SKM-1 (cell line): ENCODE data around the gene CFTR.
A peak's percentile ranks its signal among the peaks of the same experiment; 100 is the strongest.
"Not testable (repeated sequence)": the region's sequence is repeated elsewhere in the genome, so short reads cannot be mapped to it uniquely, and the experiment has no call there.

ENCODE experiments used
- DNase-seq: peaks from one replicate; lab custom pipeline; 2025; ENCODE audit not compliant: unreplicated experiment; lab: John Stamatoyannopoulos, UW

Gene CFTR

DNA sequence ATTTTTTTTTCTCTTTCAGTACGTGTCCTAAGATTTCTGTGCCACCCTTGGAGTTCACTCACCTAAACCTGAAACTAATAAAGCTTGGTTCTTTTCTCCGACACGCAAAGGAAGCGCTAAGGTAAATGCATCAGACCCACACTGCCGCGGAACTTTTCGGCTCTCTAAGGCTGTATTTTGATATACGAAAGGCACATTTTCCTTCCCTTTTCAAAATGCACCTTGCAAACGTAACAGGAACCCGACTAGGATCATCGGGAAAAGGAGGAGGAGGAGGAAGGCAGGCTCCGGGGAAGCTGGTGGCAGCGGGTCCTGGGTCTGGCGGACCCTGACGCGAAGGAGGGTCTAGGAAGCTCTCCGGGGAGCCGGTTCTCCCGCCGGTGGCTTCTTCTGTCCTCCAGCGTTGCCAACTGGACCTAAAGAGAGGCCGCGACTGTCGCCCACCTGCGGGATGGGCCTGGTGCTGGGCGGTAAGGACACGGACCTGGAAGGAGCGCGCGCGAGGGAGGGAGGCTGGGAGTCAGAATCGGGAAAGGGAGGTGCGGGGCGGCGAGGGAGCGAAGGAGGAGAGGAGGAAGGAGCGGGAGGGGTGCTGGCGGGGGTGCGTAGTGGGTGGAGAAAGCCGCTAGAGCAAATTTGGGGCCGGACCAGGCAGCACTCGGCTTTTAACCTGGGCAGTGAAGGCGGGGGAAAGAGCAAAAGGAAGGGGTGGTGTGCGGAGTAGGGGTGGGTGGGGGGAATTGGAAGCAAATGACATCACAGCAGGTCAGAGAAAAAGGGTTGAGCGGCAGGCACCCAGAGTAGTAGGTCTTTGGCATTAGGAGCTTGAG, at the start of gene CFTR:
TSS of gene CFTR (plus strand) at position 801 of the 830 bp plus-strand sequence. CDS start 70 bp downstream, outside the sequence.
- no peak for DNase-seq

DNA sequence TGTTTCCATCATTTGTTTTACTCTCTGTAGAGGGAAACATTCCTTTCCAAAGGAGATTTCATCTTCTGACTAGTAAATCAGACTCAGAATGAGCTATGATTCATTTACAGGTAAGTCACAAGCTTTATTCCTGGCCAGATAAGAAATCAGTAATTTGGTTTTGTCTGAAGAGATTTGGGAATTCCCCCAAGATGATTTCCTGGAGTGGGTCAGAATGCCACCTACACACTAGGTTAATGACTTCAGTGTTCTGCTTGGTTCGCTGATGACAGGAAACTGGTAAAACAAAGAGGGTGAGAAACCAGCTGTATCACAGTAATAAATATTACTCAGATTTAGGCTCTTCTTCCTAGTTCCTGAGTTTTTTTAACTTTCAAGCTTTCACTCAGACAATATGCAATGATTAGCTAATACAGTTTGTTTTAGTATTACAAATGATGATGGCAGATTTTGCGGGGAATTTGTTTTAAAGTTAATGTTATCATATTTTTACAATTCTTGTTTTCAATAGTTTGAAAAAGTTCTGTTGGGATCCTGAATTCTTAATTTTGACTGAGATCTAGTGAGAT, 44.3 kb upstream of the CFTR start:
- no peak for DNase-seq

DNA sequence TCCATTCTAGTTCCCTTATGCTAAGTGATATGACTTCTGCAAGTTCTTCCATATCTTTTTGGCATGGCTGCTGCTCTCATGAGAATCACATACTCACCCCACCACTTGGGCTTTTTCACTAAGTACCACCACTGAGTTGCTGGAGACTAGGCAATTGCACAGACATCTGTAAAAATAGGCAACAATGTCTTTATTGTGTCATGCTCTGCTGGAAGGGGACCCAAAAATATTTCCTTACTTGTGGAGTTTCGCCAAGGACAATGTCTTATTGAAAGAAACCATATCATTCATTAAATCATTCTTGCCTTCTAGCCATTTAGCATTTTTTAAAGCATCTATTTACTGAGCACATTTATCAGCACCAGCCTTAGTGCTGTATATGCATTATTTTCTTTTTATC, 35.2 kb upstream of the CFTR start:
- no peak for DNase-seq

DNA sequence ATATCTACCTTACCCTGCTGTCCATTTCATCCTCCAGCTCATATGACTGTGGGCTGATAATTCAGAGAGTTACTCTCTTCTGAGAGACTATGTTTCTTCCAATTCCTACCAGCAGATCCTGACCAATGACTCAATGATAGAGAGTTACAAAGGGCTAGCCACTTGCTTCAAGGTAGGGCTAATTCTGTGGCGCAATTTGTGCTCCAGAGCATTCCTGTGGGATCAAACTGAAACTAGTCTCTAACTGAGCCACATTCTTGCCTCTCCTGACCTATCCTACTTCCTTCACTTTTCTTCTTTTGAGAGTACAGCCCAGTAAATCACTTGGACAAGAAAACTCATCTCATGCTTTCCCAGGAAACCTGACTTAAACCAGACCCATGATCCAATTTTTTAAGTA, 34.6 kb upstream of the CFTR start:
- DNase-seq: no peak

GRCh38 chr7:117446220-117446815, 33.5 kb upstream of the CFTR start:
- no peak for DNase-seq

- DNase-seq: no peak
Measured at GRCh38 chr7:117448655-117449054, 31.2 kb upstream of the CFTR start.

DNA sequence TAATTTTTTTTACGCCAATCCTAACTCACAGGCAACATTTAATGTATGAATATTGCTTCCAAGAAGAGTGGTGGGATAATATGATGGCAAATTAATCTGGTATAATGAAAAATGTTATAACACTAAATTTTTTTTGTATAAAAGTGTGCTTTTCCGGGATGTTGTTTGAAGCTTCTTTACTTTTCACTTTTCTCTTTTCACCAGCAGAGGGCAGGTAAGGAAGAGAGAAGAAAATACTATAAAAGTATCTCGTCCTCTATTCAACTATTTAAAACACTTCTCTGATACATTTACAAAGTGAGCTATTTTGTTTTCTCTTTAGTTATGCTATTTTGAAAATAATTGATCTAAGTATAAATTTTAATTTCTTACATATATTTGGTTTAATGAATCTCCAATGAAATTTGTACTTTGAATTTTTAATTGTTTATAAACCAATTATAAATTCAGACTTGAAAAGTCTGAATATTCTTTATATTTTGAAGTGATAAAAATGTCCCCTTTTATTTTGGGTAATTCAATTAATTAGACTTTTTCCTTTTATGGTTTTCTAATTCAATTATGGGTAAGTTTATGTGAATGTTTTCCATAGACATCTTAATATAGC, 20.7 kb upstream of the CFTR start:
- DNase-seq: peak; percentile 27

DNA sequence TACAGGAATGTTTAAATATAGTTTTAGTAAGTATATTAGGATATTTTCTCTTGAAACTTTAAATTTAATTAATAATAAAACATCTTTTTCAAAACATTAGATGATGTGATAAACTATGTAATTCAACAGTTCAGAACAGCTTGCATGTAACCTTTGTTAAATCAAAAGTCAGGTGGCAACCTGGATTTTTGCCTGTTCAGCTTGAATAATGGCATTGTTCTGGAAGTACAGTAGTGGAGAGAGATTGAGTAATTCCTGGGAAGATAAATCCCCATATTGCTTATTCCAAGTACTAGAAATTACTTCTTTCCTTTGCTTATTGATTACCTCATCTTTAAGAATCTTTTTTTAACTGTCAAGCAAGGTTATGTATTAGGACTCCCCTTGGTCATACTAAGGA, 20.1 kb upstream of the CFTR start:
- DNase-seq: no peak

GRCh38 chr7:117460815-117461214, 19.0 kb upstream of the CFTR start:
- not testable (repeated sequence) for DNase-seq

DNA sequence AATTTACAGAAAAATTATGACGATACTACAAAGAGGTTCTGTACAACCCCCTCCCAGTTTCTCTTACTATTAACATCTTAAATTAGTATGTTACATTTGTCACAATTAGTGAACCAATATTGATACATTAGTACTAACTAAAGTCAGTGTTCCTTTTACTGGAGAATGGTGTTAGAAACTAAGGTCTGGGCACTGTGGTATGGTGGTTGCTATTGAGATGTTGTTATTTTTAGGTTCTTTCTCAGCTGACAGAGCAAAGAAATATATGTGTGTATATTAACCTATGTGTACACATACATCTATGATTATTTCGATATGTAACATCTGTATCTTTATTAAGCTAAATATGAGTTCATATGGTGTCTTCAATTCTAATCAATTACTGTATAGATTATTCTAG, 11.7 kb upstream of the CFTR start:
- DNase-seq: no peak

- no peak for DNase-seq
Measured at GRCh38 chr7:117470777-117471176, 9.0 kb upstream of the CFTR start.

- no peak for DNase-seq
Measured at GRCh38 chr7:117472335-117472734, 7.5 kb upstream of the CFTR start.

DNA sequence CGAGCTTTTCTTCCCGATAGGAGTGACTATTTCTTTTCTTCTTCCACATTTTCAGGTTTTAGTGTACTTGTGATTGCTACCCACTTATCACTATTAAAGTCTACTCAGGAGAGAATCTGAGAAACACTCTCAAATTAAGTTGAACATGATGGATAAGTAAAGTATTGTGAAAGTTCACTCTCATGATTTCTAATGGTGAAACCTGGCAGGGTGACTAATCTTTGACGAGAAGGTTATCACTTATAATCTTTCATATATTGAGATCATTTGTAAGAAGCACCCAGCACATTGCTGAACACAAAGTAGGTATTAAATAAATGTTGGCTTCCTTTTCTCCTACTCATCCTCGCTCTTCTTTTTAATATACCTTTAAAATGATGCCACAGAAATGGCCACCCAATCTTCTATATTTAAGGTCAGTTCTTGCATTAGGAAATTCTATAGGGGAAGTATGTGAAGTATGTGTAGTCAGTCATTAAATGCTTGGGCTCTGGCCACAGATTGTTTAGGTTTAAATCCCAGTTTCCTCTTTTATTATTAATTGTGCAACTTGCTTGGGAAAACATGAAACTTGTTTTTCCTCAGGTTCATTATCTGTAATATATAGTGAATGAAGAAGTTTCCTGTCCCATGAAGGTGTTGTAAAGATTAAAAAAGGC, 3.1 kb upstream of the CFTR start:
- DNase-seq: no peak

DNA sequence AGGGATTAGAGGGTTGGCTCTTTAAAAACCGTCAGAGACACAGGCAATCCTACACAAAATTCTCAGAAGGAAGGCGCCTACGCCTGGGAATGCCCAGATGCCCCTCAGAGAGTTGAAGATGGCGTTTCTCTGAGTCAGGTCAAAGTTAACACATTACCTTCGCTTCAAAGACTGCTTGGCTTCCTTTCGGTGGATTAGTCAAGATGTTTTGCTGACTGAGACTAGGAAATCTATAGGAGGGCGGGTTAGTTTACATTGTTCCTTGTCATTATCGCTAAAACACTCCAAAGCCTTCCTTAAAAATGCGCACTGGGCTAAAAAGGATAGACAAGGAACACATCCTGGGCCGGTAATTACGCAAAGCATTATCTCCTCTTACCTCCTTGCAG, 995 bp upstream of the CFTR start:
- DNase-seq: no peak

- no peak for DNase-seq
Measured at GRCh38 chr7:117480055-117480362, 184 bp downstream of the CFTR start.

DNA sequence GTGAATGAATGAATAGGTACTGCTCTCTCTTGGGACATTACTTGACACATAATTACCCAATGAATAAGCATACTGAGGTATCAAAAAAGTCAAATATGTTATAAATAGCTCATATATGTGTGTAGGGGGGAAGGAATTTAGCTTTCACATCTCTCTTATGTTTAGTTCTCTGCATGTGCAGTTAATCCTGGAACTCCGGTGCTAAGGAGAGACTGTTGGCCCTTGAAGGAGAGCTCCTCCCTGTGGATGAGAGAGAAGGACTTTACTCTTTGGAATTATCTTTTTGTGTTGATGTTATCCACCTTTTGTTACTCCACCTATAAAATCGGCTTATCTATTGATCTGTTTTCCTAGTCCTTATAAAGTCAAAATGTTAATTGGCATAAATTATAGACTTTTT, 1.2 kb downstream of the CFTR start:
- DNase-seq: no peak

DNA sequence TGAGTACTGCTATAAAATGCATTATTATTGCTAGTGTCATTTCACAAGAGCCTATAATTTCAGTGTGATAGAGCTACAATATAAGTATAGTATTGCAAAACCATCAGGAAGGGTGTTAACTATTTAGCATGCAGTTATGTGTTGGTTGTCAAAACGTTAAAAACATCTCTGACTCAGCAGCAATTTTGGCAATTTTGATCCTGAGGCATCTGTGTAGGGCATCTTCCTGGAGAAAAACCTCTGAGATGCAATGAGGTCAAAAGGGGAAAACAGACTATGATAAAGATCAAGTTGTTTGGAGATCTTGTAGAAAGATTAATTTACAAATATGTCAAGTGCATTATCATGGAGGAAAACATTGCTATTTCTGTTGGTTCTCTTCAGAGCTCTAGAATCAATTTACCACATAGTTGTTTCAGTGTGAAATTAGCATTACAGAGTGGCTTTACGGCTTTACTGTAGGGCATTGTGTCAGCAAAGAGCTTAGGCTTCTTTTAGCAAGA, 5.3 kb downstream of the CFTR start:
- no peak for DNase-seq

DNA sequence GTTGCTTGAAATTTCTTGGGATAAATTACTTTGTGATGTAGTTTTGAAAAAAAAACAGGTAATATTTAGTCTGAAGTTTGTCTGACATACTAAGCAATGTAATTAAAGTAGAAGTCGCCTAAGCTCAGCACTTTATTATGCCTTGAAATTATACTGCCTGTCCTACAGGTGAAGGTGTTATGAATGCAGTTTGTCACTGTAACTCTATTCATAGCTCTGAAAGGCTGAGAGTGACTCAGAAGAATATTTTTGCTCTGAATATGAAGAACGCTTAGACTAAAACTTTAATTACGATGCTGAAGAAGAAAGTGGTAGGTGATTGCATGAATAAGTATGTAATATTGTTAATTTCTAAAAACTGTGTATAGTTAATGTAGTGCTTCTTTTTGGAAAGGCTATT, 9.2 kb downstream of the CFTR start:
- no peak for DNase-seq

GRCh38 chr7:117489430-117489829, 9.6 kb downstream of the CFTR start:
- DNase-seq: no peak

GRCh38 chr7:117489911-117490310, 10.1 kb downstream of the CFTR start:
- no peak for DNase-seq

- no peak for DNase-seq
Measured at GRCh38 chr7:117492649-117493048, 12.8 kb downstream of the CFTR start.
